Suppressor macrophage treated with lipopolysaccharide for 4 hours (primary cell): ENCODE results near the gene GNGT1.
"Not testable (repeated sequence)": the region's sequence is repeated elsewhere in the genome, so short reads cannot be mapped to it uniquely, and the experiment has no call there.

Experiments
- DNase-seq: peaks from one replicate; pipeline ENCODE4 v3.0.0-alpha.2; 2020

GNGT1 gene

GRCh38 chr7:93910076-93910994, 4.0 kb downstream of the GNGT1 start:
- no peak for DNase-seq

DNA sequence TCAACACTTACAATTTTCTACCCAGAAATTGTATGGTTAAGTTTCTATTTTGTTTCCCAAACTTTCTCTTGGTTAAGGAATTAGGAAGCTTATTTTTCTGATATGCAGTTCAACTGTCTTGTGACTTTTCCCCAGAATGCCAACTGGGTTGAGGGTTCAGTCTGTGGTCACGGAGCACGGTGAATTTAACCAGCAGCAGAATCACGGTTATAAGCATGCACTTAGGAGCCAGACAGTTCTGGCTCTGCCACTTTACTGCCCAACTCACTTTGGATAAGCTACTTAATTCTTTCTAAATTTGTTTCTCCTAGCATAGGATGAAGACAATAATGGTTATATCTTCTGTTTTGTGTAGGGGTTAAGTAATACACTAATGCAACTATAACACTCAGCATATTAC, 4.9 kb downstream of the GNGT1 start:
- DNase-seq = not testable (repeated sequence)

- not testable (repeated sequence) for DNase-seq
Observed at GRCh38 chr7:93911661-93912060, 5.3 kb downstream of the GNGT1 start.

DNA sequence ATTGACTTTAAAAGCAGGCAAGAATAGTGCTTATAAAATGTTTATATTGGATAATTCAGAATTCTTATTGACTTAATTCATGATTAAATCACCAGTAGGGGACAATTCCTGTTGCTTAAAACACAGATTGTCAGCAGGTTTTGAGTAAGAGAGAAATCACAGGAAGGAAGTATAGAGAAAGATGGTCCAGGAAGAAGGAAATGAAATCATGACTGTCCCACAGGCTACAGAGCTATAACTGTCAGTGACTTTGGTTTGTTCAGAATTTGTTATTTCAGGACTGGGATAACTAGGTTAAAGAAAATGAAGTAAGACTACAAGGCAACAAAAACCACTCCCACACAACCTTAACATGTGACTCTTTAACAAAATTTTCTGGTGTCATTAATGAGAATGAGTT, 6.8 kb downstream of the GNGT1 start:
- DNase-seq = peak; percentile 5

DNA sequence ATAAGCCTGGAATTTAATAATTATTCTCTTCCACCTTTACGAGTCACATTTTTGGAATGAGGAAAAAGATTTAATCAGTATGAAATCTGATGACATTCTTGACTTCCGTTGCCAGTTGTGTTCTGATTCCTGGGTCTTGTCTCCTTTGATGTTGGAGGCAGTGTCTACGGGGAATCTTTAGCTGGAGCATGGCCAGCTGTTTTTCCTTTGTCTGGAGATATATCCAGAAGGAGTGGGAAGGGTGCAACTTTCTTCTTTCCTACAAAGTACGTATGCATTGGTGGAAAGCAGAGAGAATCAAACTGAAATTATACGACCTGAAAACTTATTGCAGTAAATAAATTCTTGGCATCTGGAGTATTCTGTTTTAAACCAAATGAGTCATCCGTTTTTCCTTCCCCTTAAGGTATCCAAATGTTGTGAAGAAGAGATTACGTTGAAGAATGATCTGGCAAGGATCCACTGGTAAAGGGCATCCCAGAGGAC, 8.3 kb downstream of the GNGT1 start:
- no peak for DNase-seq

DNA sequence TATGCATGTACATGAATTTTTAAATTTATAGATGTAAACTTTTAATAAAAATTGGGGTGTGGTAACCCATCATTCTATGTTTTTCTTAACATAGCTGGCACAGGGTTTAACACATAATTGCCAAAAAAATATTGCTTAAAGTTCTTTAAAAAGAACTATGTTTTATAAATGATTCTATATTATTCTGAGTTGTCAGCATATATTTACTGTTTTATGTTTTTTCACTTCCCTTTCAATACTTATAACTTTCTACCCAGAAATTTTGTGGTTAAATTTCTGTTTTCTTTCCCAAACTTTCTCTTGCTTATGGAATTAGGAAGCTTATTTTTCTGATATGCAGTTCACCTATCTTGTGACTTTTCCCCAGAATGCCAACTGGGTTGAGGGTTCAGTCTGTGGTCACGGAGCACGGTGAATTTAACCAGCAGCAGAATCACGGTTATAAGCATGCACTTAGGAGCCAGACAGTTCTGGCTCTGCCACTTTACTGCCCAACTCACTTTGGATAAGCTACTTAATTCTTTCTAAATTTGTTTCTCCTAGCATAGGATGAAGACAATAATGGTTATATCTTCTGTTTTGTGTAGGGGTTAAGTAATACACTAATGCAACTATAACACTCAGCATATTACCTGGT, 9.0 kb downstream of the GNGT1 start:
- DNase-seq = not testable (repeated sequence)

GRCh38 chr7:93915888-93916287, 9.5 kb downstream of the GNGT1 start:
- not testable (repeated sequence) for DNase-seq

DNA sequence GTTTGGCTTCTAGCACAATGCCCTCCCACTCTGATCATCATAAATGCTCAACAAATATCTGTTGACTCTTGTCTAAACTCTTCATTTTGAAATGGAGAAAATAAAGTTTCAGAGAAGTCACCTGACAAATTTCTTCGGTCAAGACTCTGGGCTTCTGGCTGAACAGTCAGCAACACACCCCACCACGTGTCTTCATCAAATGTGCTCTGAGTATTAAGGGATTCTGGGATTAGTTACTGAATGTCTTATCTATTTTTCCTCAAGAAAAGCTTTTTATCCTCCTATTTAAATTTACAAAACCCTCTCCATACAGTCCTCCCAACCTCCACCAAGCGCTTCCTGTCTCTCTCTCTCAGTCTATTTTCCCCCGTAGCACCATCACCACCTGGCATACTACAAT, 9.9 kb downstream of the GNGT1 start:
- not testable (repeated sequence) for DNase-seq

DNA sequence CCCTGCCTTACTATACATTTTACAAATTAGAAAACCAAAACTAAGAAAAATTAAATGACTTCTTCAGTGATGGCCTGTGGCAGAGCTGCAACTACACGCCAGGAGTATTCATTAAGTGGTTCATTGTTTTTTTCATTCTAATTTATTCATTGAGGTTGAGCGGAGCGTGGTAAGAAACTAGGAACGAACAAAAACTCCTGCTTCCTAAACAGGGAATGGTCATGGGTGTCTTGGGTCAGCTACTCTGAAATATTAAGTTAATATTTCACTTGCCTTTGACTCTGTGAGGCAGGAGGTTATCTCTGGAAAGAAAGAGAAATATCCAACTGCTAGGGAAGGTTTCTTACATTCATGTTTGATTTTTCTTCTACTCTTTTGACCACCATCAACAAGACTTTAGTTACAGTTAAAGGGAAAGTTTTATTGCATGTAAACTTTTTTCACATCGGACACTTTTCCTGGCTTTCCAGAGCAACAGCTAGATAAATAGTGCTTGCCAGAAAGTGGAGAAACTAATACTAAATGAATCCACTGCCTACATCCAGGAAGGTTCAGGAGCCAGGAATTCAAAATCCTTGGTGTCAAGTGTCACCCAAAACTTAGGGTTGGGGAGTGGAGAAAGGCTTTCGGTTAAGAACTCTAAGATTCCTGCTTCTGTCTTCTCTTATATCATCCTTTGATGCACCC, 14.3 kb downstream of the GNGT1 start:
- no peak for DNase-seq

DNA sequence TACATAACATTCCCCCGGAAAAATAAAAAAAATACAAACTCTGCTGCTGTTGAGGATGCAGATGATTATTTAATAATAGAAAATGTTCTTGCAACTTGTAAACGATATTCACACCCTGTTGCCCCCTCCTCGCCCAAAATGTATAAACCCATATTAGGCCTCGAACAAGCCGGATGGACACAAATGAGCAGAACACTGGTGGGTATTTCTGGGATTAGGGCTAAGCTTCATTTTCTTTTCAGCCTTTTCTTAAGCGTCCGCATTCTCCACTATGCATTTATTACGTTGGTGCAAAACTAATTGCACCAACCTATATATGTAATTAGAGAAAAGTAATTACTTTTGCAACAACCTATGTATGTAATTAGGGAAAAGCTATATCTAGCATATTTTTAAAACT, 14.8 kb downstream of the GNGT1 start:
- DNase-seq = no peak

GRCh38 chr7:93921607-93922566, 15.5 kb downstream of the GNGT1 start, which contains the start of gene GNG11:
TSS of gene GNG11 (plus strand) at chr7:93921735. CDS start at chr7:93922138, 403 bp downstream.
- peak; percentile 36 for DNase-seq

DNA sequence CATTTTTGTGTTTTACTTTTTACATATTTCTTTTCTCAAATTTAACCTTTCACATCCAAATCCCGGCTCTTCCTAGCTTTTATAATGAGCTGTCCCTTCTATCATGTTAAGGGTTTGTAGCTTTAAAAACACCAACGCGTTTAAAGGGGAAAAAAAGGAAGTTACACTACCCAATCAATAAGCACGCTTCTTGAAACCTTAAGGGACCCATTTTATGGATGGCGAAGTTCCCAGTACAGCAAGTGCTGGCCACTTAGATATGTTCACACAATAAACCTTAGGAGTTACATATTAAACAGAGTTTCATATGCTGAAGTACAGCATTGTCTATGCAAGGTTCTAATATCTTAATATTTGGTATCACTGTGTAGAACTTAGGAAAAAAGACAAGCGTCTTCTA, 16.9 kb downstream of the GNGT1 start:
- DNase-seq = no peak

DNA sequence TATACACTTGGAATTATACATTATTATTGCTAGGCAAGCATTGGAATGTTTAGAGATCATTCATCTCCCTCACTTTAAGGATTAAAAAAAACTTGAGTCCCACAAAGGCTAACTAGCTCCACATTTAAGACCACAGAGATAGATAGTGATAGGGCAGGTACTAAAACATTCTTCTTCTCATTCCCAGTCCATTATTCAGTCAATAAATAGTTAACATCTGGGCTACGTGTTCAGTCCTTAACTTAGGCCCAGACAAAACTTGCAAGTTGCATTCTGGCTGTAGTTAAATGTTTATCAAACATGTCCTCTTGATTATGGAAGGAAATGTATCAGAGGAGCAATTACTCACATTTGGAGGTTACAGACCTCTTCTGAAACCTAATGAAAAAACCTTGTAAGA, 17.6 kb downstream of the GNGT1 start:
- DNase-seq = no peak

DNA sequence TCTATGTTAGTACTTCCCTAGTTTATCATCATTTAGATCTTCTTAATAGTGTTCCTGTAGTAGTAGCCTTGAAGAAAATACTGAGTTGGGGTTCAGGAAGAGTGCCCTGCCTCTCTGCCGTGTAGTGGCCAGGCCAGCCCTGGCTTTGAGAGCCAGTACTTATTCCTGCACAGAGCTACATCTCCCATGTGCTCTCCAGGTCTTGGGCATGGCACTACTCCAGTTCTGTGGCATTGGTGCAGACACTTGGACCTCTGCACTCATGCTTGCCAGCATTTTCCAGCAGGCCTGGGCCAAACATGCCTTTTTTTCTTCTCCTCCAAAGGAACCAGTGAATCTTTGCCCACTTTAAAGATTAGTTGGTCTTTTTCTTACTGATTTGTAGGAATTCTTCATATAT, 20.4 kb downstream of the GNGT1 start:
- no peak for DNase-seq

GRCh38 chr7:93927585-93927984, 21.2 kb downstream of the GNGT1 start:
- DNase-seq = no peak

DNA sequence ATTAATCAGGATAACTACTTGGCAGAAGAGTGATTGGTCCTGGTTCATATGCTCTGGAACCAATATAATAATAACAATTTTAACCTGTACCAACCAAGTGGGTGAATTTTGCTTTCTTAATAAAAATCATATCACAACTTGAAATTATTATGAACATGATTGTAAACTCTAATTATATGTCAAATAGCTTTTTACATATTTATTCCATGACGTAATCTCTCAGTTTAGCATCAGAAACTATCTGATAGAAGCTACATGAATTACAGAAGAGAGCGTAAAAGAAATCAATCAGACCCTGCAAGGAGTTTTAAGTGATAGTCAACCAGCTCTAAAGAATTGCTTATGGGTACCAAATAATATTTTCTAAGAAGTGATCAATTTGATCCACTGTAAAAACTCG, 25.3 kb downstream of the GNGT1 start:
- DNase-seq = no peak

- DNase-seq = no peak
Observed at GRCh38 chr7:93933156-93933555, 26.8 kb downstream of the GNGT1 start.

- DNase-seq = no peak
Observed at GRCh38 chr7:93935102-93935501, 28.7 kb downstream of the GNGT1 start.

DNA sequence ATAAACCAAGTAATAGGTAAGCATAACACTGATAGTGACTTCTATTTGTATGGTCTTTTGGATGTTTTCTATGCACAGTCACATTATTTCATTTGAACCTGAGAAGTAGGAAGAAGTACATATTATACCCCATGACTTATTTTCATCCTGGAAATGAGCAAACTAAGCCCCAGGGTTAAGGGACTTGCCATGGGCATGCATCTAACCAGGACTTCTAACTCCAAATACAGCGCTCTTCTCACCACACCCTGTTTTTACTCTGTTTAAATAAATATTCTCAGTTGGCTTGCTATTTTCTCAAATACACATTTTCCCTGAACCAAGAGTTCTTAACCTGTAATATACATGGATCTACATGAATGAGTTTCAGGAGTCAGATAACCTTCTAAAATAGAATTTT, 31.5 kb downstream of the GNGT1 start:
- no peak for DNase-seq

DNA sequence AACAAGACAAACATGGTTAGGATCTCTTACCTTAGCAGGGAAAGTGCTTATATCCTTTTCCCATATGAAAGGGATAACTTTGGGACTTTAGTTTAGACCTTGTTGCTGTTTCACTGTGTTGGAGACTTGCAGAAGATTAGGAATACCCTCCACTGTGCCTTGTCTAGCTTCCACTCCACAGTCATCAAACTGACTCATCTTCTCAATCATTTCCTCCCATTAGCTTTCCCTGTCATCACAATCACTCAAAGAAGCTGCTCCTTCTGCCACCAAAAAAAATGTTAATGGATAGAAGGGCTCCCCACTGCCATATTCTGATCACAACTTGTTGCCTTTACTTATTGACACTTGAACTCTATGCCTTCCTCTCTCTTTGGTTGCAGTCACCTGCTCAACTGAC, 31.9 kb downstream of the GNGT1 start:
- DNase-seq = no peak

GRCh38 chr7:93941945-93942344, 35.6 kb downstream of the GNGT1 start:
- DNase-seq = no peak

DNA sequence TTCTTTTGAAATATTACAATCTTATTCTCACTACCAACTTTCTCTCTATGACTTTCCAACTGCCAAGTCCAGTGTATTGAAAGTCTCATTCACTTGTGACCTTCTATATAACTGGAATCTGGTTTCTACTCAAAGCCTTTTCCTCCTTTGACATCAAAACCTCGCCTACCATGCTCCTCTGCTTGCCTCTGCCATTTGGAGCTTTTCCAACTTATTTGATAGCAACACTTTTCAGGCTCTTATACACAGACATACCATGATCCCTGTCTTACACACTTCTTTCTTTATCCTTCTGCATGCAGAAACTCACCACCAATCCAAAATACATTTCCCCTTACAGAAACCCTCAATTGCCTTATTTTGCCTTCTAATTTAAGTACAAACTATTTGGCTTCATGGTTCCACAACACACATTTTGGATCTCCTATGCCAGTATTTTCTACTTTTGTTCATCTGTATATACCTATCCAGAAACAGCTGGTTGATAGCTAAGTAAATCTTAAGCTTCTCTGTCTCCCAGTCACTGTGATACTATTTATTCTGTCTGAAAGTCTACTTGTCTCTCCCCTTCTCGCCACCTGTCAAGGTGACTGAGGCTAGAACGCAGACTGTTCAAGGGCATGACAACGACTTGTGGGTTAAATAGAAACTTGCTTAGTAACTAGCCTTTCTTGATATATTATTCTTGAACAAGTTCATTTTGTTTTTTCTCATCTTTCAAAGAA, 37.6 kb downstream of the GNGT1 start:
- no peak for DNase-seq
